ENCODE results near the gene DHRS9.
"Not testable (repeated sequence)": the region's sequence is repeated elsewhere in the genome, so short reads cannot be mapped to it uniquely, and the experiment has no call there.

The DHRS9 gene

GRCh38 chr2:169095621-169096105 is 26.3 kb downstream of the DHRS9 start:
- no peak for DNase-seq

- DNase-seq = no peak
These were observed 35.5 kb downstream of the DHRS9 start for GRCh38 chr2:169104848-169105247.

- no peak for DNase-seq
These were observed 36.1 kb downstream of the DHRS9 start for GRCh38 chr2:169105476-169105875.

GRCh38 chr2:169106134-169106533 is 36.8 kb downstream of the DHRS9 start:
- DNase-seq = no peak

- no peak for DNase-seq
These were observed 37.5 kb downstream of the DHRS9 start for GRCh38 chr2:169106563-169107545.

GRCh38 chr2:169107645-169108044 is 38.3 kb downstream of the DHRS9 start:
- DNase-seq = peak; percentile 4 to 12

GRCh38 chr2:169108099-169108884 is 38.9 kb downstream of the DHRS9 start:
- DNase-seq = no peak

- peak; percentile 72 to 78 for DNase-seq
These were observed 40.4 kb downstream of the DHRS9 start for GRCh38 chr2:169109502-169110409.

- no peak for DNase-seq
These were observed 41.1 kb downstream of the DHRS9 start for GRCh38 chr2:169110419-169110818.

- DNase-seq = no peak
These were observed 41.6 kb downstream of the DHRS9 start for GRCh38 chr2:169110916-169111315.

- no peak for DNase-seq
These were observed 43.5 kb downstream of the DHRS9 start for GRCh38 chr2:169112841-169113240.

GRCh38 chr2:169114056-169114455 is 44.7 kb downstream of the DHRS9 start:
- no peak for DNase-seq

GRCh38 chr2:169116327-169116726 is 47.0 kb downstream of the DHRS9 start:
- no peak for DNase-seq

GRCh38 chr2:169116993-169117392 is 47.6 kb downstream of the DHRS9 start:
- no peak for DNase-seq

GRCh38 chr2:169118060-169118459 is 48.7 kb downstream of the DHRS9 start:
- no peak for DNase-seq

- DNase-seq = no peak
These were observed 49.9 kb downstream of the DHRS9 start for GRCh38 chr2:169119123-169119760.

GRCh38 chr2:169119851-169120250 is 50.5 kb downstream of the DHRS9 start:
- no peak for DNase-seq

- DNase-seq = no peak
These were observed 60.4 kb downstream of the DHRS9 start for GRCh38 chr2:169129703-169130243.

GRCh38 chr2:169131587-169132512 is 62.5 kb downstream of the DHRS9 start:
- peak in 1 of 2 donors; percentile 13 for DNase-seq

GRCh38 chr2:169134272-169134671 is 64.9 kb downstream of the DHRS9 start:
- DNase-seq = not testable (repeated sequence)

All from activated CD4-positive, alpha-beta T cell treated with anti-CD3 and anti-CD28 coated beads for 4 hours (primary cell).